ENCODE measurements around the gene STK25.
"Not testable (repeated sequence)": the region's sequence is repeated elsewhere in the genome, so short reads cannot be mapped to it uniquely, and the experiment has no call there.

Gene STK25

DNA sequence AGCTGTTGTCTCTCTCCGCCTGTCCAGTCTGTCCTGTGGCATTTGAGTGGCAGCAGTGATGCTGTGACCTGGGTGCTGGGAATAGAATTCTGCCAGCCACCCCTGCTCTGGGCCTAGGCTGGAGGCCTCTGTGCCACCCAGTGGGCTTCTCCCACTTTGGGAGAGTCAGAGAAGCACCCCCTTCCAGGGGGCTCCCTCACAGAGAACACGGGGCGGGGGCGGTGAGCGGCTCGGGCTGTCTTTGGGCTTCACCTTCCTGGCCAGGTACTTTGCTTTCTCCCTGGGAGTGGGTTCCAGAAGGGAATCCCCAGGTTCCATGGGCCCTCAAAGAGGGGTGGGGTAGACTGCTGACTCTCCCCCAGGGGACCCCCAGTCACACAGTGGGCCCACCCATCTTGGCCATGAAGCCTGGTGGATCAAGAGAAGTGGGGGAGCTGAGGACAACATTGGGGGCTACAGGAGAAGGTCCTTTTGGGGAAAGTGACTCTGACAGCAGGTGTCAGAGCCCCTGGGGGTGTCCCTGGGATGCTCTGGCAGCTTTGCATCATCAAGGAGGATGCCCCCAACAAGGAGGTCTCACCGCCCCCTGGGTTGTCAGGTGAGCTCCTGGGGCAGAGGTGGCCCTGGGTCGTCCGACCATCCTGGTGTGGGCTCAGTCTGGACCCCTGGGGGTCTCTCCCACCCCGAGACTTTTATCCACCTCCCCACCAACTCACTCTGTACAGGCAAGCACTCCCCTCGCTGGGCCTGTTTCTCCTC lies 31.4 kb upstream of the STK25 start:
- DNase-seq, result no peak

GRCh38 chr2:241538838-241539615 lies 30.6 kb upstream of the STK25 start:
- no peak for DNase-seq

- DNase-seq, result no peak
Measured at GRCh38 chr2:241535871-241536655, 27.7 kb upstream of the STK25 start.

DNA sequence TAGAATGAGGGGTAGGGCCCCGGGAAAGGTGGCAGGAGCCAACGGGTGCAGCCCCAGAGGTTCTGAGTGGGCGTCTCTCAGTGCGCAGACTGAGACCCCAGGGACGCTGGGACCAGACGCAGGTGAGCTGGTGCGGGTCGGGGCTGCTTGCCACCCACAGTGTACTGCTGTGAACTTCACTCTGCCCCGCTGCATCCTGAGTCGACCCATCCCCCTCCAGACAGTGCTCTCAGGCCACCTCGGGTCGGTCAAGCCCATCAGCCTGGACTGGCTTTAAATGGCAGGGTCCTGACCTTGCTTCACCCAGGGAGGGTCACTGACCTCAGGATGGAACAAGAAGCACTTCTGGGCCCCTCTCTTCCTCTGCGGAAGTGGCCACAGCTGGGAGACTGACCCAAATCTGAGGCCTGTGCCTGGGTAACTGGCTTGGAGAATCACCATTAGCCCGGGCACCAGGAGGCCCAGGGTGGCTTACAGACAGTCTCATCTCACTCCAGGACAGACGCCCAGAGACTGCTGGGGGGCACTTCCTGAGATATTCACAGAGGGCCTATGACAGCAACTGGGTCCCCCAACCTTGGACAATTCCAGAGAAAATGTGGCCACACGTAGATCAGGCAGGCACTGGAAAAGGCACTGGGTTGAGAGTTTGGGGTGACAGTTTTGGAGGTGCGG lies 26.5 kb upstream of the STK25 start:
- DNase-seq, result no peak

- DNase-seq, result no peak
Measured at GRCh38 chr2:241534293-241534692, 25.9 kb upstream of the STK25 start.

DNA sequence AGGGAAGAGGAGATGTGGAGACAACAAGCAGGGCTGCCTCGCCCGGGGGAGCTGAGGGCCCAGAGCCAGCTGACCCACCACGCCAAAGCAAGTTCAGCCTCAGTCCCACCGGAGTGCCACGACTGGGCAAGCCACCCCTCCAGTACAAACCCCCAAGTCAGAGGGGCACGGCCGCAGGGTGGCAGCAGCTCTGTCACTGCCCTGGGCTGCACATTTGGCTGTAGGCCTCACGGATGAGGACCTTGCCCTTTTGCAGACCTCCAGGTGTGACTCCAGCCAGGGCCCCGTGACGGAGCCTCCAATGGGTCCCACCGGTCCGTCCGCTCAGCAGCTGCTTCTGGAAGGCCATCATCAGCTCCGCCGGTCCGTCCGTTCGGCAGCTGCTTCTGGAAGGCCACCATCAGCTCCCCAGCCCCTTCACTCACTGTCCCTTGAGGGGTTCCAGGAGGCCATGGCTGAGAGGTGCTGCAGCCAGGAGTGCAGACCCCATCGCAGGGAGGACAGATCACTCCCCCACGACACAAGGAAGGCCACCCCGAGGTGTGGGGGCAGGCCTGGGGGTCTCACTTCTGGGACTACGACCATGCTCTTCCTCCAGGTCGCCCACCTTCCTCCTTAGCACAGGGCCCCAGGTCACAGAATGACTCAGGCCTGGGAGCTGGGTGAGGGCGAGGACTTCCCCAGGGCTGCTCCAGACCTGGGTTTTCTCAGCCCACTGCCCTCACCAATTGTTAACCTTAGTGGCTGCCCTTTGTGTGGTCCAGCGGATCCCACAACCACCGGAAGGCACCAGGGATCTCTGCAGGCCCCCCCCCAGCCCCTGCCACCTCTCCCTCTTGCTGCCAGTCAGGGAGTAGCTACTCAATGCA lies 24.6 kb upstream of the STK25 start:
- DNase-seq, result no peak

DNA sequence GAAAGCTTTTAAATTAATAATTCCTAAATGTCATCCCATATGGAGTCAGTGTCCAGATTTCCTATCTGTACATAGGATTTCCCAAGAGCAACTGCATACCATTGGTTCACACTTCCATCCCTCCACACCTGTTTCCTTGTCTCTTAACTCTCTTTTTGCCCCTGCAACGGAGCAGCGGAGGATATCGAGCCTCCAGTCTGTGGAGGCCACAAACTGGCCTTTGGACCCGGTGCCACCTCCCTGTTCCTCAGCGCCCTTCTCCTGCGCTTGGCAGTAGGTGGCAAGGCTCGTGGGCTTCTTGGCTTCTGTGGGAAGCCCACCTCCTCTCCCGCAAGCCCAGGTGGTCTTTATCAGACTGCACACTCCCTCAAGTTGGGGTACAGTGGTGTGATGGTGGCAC lies 23.8 kb upstream of the STK25 start:
- DNase-seq, result no peak

- DNase-seq, result no peak
Measured at GRCh38 chr2:241531161-241531722, 22.9 kb upstream of the STK25 start.

GRCh38 chr2:241530571-241530970 lies 22.2 kb upstream of the STK25 start:
- DNase-seq, result no peak

DNA sequence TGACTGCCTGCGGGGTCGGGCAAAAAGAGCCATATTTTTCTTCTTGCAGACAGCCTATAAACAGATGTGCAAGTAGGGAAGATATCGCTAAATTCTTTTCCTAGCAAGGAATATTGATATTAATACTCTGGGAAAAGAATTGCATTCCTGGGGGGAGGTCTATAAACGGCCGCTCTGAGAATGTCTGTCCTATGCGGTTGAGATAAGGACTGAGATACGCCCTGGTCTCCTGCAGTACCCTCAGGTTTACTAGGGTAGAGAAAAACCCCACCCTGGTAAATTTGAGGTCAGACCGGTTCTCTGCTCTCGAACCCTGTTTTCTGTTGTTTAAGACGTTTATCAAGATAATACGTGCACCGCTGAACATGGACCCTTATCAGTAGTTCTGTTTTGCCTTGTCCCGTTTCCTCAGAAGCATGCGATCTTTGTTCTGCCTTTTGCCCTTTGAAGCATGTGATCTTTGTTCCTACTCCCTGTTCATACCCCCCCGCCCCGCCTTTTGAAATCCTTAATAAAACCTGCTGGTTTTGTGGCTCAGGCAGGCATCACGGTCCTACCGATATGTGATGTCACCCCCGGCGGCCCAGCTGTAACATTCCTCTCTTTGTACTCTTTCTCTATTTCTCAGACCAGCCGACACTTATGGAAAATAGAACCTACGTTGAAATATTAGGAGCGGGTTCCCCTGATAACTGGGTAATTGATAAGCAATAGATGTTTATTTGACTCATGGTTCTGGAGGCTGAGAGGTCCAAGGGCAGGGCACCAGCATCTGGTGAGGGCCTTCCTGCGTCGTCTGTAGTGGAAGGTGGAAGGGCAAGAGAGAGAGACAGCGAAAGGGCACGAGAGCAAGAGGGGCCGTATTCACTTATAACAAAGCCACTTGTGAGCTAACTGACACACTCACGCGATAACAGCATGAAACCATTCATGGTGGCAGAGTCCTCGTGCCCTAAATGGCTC lies 17.7 kb upstream of the STK25 start:
- DNase-seq, result not testable (repeated sequence)

DNA sequence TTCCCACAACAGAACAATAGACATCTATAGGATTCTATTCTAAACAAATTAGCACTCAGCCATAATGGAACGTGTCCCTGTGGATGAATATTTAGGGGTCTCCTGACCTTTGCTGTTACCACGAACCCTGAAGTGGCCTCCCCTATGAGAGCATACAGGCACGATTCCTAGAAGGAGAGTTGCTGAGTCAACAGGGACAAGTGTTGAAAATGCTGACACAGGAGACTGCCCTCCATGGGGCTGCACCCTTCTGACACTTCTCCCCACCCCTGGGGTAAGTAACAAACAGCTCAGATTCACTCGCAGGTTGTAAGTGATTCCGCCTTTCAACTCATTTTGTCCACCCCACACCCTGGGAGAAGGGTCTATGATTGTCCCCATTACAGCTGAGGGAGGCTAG lies 14.1 kb upstream of the STK25 start:
- no peak for DNase-seq

GRCh38 chr2:241519669-241520068 lies 11.3 kb upstream of the STK25 start:
- DNase-seq, result no peak

- DNase-seq, result no peak
Measured at GRCh38 chr2:241517297-241517696, 8.9 kb upstream of the STK25 start.

DNA sequence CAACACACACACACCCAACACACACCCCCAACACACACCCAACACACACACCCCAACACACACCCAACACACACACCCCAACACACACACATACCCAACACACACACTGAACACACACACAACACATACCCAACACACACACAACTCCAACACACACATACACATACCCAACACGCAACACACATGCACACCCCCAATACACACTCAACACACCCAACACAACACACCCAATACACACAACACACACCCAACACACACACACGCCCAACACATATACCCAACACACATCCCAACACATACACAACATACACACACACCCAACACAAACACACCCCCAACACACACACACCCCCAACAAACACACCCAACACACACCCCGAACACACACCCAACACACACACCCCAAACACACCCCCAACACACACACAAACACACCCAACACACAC lies 8.2 kb upstream of the STK25 start:
- no peak for DNase-seq

DNA sequence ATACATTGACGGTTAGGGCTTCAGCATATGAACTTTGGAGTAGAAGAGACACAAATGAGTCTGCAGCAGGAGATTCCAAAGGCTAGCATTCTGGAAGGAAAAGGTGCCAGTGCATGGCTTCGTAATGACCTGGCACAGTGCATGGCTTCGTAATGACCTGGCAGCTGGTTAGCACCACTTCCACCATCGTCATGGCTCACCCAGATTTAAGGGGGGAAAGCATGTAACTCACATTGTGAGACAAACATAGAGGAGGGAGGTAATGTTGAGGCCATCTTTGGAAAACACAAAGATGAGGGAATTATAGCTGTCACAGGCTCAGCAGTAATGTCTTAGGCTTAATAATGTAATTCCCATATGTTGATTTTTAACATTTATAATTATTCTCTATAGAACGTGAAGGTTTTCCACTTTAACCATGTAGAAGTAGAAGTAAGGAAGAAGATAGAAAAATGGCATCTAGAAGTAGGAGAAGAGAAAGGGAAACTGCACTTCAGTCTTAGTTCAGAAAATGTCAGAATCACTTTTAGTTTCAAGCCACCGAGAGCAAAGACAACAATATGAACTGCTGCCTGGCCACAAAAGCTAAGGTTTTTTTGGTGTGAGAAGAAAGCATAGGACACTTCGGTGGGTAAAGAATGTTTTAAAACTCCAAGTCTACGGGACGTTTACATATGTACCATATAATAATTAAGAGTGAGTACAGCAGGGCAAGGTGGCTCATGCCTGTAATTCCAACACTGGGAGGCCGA lies 6.8 kb upstream of the STK25 start:
- no peak for DNase-seq

GRCh38 chr2:241514553-241514952 lies 6.2 kb upstream of the STK25 start:
- DNase-seq, result no peak

DNA sequence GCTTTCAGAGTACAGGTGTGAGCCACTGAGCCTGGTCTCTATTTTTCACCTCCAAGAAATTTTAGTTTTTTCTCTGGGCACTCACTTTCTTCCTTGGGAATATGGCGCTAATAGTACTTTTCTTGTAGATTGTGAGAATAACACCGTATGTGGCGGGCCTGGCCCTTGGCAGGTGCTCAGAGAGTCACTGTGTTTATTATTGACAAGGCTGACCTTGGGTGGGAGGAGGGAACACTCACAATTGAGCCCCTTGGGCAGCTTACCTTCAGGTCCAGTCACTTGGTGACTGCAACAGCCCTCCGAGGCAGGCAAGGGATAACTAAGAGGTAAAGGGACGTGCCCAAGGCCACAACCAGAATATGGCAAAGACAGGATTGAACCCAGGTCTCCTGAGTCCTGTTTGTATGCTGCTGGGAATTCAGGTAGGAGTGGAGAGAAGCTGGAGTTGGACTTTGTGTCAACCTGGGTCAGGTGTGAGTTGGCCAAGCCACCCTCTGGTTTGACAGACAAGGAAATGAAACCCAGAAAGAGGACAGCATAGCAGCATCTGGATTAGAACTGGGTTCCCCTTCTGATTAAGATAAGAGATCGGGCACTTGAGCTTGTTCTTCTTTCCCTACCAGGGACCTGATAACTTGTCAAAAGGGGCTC lies 2.8 kb upstream of the STK25 start:
- DNase-seq, result no peak

GRCh38 chr2:241509155-241509784 lies 886 bp upstream of the STK25 start:
- DNase-seq, result no peak
